Gastrocnemius medialis (tissue), 4 donors: ENCODE data around the gene EPHB2.

Experiments used
- CTCF ChIP-seq, 5 experiments: fragments of 450-650 bp in 3 of 5; fragments of 200-600 bp in 2 of 5; sonication (generic) in 2 of 5; IDR thresholded peaks in 4 of 5; conservative IDR thresholded peaks in 1 of 5; 1 replicate in 4 of 5; 2 replicates in 1 of 5; pipeline ENCODE4 v1.5.1; 2016 to 2019; ENCODE audit warnings: antibody characterized with exemption in 5 of 5, mild to moderate bottlenecking in 3 of 5, moderate library complexity in 3 of 5
- POLR2A ChIP-seq, 2 donors: fragments of 450-650 bp; IDR thresholded peaks; one replicate each; pipeline ENCODE4 v1.6.1; 2017; ENCODE audit warnings: antibody characterized with exemption in 2 of 2, mild to moderate bottlenecking in 2 of 2, moderate library complexity in 2 of 2

DNA sequence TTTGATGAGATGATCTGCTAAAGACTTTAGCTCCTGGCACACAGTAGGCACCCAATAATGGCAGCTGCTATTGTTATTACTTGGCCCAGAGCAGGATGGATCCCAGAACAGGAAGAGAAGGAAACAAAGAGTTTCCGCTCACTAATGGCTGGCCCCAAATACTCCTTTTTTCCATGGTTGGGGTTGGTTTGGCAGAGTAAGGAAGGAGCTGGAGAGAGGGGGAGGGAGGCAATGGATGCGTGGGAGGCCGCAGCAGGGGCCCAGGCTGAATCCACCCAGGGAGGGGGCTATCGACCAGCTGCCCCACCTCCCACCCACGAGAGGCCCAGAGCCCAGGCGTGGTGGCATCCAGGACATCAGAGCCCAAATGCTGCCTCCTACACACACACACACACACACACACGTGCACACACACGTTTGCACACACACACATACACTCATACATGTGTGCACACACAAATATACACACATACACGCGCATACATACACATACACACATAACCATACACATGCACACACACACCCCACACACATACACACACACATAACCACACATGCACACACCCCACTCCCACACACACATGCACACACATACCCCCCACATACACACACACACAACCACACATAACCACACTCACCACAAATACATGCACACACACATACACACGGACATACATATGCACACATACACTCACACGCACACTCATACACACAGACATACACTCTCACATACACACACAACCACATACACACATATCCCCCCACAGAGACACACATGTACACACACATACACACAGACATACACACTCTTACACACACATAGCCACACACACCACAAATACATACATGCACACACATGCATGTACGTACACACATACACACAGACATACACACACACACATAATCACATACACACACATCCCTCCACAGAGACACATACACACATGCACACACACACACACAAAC, 32.4 kb upstream of the EPHB2 start:
- TF ChIP-seq CTCF (IDR thresholded peaks at IDR 0.05 in 4 of 5, conservative IDR thresholded peaks at IDR 0.05 in 1 of 5): no peak
- TF ChIP-seq POLR2A (IDR thresholded peaks at IDR 0.05): no peak
